Activated CD8-positive, alpha-beta memory T cell treated with anti-CD3 and anti-CD28 coated beads for 48 hours (primary cell): ENCODE data around the gene SCGN.

Experiments used
- DNase-seq, 3 experiments: peaks; one replicate each; pipeline ENCODE4 v3.0.0-alpha.2; 2020; ENCODE audit warnings: low read depth in 2 of 3, low spot score in 2 of 3

SCGN gene, protein sequence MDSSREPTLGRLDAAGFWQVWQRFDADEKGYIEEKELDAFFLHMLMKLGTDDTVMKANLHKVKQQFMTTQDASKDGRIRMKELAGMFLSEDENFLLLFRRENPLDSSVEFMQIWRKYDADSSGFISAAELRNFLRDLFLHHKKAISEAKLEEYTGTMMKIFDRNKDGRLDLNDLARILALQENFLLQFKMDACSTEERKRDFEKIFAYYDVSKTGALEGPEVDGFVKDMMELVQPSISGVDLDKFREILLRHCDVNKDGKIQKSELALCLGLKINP

DNA sequence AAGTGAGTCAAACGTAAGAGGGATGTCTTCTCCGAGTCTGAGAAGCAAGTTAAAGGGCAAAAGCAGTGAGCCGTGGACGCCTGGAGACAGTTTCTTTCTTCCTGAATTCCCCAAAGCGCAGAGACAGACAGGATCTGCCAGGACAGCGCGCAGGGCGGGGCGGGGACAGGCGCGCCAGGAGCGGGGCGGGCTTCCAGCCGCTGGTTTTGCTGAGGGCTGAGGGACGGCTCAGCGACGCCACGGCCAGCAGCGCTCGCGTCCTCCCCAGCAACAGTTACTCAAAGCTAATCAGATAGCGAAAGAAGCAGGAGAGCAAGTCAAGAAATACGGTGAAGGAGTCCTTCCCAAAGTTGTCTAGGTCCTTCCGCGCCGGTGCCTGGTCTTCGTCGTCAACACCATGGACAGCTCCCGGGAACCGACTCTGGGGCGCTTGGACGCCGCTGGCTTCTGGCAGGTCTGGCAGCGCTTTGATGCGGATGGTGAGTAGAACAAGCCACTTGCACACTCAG, at the start of gene SCGN:
SCGN (plus strand) TSS at position 209 of the 509 bp plus-strand sequence; CDS start at position 398, 189 bp downstream.
- peak in 2 of 3 experiments; percentile 11 to 28 for DNase-seq

- DNase-seq: no peak
Measured at GRCh38 chr6:25602674-25602982, 49.4 kb upstream of the SCGN start.

GRCh38 chr6:25603251-25603650, 48.8 kb upstream of the SCGN start:
- DNase-seq: no peak

DNA sequence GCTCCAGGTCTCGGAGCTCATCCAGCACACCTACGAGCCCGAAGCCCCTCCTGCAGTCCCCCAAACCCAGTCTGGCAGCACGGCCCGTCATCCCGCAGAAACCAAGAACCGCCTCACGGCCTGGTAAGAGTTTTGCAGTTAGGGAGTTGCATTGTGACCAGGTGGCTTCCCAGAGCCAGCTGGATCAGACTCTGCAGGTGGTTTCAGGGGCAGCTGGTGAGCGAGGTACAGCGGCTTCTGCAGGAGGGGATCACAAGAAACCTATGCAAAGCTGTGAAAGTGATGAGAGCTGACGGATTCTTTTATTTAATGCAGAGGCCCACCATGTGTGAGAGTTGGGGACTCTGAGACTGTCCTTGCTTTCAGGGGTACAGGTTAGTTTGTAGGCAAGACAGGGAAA, 45.9 kb upstream of the SCGN start:
- DNase-seq: no peak

DNA sequence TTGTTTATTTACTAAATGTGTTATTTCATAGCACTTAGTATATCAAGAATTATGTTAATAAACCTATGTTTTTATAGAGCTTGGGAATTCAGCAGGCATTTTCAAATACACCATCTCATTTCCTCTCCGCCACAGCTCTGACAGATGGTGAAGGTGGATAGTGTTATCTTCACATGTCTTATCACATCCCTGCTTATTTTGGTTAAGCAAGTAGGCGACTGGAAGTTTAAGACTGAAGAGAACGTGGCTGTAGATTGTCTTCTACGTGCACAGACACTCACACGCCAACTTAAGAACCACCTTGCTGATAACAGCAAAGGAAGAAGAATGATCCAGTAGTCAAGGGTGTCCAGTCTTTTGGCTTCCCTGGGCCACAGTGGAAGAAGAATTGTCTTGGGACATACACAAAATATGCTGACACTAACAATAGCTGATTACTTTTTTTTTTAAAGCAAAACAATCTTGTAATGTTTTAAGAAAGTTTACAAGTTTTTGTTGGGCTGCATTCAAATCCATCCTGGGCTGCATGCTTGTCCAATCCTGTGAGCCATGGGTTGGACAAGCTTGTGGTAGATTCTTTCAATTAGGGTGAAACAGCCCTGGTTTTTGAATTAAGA, 43.3 kb upstream of the SCGN start:
- no peak for DNase-seq

- DNase-seq: no peak
Measured at GRCh38 chr6:25612666-25613065, 39.3 kb upstream of the SCGN start.

- no peak for DNase-seq
Measured at GRCh38 chr6:25613415-25613814, 38.6 kb upstream of the SCGN start.

GRCh38 chr6:25614052-25614451, 38.0 kb upstream of the SCGN start:
- DNase-seq: no peak

DNA sequence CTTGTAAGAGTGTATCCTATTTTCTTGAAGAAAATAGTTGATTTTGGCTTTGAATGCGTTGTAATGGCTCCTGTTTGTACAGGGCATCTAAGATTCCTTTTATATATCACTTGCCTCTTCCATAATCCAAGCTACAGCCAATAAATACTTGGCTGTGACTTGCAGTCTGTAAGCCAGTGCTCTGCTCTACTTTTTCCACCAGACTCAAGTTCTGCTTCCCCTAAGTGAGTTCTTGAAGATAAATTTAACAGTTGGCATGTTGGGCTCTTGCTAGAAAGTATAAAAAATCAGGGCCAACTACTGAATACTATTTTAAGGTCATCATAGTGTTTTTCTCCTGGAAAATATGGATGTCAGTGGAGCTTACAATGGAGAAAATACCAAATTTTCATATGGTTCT, 36.5 kb upstream of the SCGN start:
- no peak for DNase-seq

- DNase-seq: no peak
Measured at GRCh38 chr6:25617997-25618396, 34.0 kb upstream of the SCGN start.

DNA sequence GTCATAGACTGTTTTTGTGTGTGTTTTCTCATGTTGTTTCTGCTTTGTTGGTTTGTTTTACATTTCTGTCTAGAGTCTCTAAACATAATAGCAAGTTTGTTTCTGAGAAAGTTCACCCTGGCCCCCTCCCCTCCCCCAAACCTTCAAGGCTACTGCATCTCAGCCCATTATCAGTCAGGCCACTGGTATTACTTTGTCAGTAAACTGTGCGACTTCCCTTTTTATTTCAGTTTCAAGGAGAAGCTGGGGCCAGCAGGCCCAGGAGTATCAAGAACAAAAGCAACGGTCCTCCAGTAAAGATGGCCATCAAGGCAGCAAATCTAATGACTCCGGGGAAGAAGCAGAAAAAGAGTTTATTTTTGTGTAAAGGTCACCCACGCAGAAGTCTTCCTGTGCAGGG, 32.8 kb upstream of the SCGN start:
- no peak for DNase-seq

- no peak for DNase-seq
Measured at GRCh38 chr6:25620391-25620790, 31.6 kb upstream of the SCGN start.

- DNase-seq: no peak
Measured at GRCh38 chr6:25623065-25623464, 28.9 kb upstream of the SCGN start.

- DNase-seq: no peak
Measured at GRCh38 chr6:25623879-25624278, 28.1 kb upstream of the SCGN start.

- no peak for DNase-seq
Measured at GRCh38 chr6:25627001-25627400, 25.0 kb upstream of the SCGN start.

DNA sequence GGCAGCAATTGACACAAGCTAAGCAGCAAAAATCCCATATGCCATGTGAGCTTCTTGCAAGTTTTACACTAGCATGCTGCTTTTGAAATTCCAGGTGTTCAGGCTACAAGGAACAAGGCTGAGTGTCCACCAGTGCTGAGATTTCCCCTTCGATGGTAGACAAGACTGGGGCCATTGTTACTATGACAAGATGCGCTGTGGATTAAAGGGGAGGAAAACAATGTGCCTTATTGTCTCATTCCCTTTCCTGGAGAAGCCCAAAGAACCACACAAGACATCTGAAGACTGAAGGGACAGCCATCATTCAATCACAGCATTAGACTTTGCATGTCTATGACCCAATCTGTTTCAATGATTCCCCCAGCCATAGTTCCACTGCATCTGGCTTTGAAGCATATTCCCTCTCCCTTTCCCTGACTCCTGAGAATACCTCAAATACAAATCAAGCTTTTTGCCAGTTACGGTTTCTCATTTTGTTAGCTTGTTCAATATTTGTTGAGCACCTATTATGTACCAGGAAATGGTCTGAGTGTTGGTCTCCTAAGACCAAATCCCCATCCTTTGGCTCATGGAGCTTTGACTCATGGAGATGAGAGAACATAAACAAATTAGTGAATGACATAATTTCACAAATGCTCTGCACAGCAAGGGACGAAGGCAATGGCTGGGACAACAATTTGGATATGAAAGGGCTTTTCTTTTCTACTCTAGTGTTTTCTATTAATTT, 23.4 kb upstream of the SCGN start:
- no peak for DNase-seq

DNA sequence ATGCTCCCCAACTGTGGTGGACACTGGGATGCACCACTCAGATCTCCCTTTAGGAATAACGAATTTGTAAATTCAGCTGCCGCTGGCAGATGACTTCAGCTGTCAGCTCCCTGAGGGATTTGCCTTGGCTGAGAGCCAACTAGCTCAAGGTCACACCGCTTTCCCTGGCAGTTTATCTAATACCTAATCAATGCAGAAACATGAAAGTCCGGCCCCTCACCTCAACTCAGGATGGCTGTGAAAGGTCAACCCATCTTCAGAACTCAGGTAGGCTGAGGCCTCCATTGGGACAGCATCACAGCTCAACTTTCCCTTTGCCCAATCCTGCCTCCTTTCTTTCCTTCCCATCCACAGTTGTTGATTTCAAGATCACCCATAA, 22.8 kb upstream of the SCGN start:
- no peak for DNase-seq

- DNase-seq: no peak
Measured at GRCh38 chr6:25630508-25631278, 21.3 kb upstream of the SCGN start.

- DNase-seq: no peak
Measured at GRCh38 chr6:25635886-25636317, 16.1 kb upstream of the SCGN start.

GRCh38 chr6:25637211-25637610, 14.8 kb upstream of the SCGN start:
- no peak for DNase-seq

DNA sequence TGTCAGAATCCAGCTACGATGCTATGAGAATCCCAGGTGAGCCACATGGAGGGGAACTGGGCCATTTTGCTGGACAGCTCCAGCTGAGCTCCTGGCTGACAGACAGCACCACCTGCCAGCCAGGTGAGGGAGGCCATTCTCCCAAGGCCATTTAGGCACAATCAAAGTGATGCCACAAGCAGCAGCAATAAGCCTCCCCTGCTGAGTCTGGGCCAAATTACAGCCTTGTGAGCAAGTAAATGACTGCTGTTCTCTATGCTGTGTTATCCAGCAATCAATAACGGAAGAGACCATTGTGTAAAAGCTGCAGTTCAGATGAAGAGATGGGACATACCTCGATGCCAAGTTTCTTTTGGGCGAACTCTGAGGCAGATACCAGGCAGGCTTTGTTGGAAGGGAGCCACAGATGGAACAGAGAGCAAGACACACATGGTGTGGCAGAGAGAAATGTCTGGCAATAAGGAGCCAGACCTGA, 14.0 kb upstream of the SCGN start:
- DNase-seq: no peak
